Prostate gland (tissue), 2 donors: Measurements from ENCODE around the gene CHFR. TPM values are rescaled to one million over a fixed set of nuclear protein-coding genes. Genes with fewer than 3 reads are reported as not detected.

Experiments used
- DNase-seq: peaks from one replicate; pipeline ENCODE4 v3.0.0-alpha.2; 2019; ENCODE audit warnings: low spot score
- H3K27ac ChIP-seq, 2 donors: fragments of 200-600 bp; sonication (generic); 2 replicates each; pipeline ENCODE4 v1.5.1; 2017 to 2019
- H3K27me3 ChIP-seq: fragments of 200-600 bp; sonication (generic); replicated peaks from 2 replicates; pipeline ENCODE4 v1.5.1; 2019; ENCODE audit not compliant: insufficient read depth
- H3K36me3 ChIP-seq, 2 donors: fragments of 200-600 bp; sonication (generic); 1 replicate in 1 of 2; 2 replicates in 1 of 2; pipeline versions ENCODE4 v1.5.1 to v1.8.1; 2017 to 2019
- H3K4me1 ChIP-seq: fragments of 200-600 bp; sonication (generic); replicated peaks from 2 replicates; pipeline ENCODE4 v1.5.1; 2019
- H3K4me3 ChIP-seq, 2 donors: fragments of 200-600 bp; sonication (generic); 2 replicates each; pipeline ENCODE4 v1.5.1; 2017 to 2019
- H3K9me3 ChIP-seq: fragments of 200-600 bp; sonication (generic); 2 replicates; pipeline ENCODE4 v1.5.1; 2017
- POLR2A ChIP-seq: fragments of 450-650 bp; IDR thresholded peaks from one replicate; pipeline ENCODE4 v1.6.1; 2016; ENCODE audit warnings: antibody characterized with exemption, mild to moderate bottlenecking
- POLR2AphosphoS5 ChIP-seq: sonication (generic); formaldehyde crosslinking; IDR thresholded peaks from one replicate; pipeline ENCODE4 v1.6.1; 2017; ENCODE audit warnings: antibody characterized with exemption
- WGBS: methylation state at CpG from one replicate; pipeline ENCODE4 v1.1.5; 2018; 5-methylcytosine and 5-hydroxymethylcytosine counted together
- intact Hi-C: fragments of 100-400 bp; cut with DNase I; formaldehyde crosslinking; loops from one replicate; pipeline ENCODE4 v1.14.2; 2022
- total RNA-seq, 2 donors: library from RNA; depleted of rRNA; stranded (reverse); fragments of >200 nt; gene quantifications; one replicate each; pipeline ENCODE4 v1.1.0, GENCODE V29; 2016
- TF ChIP-seq, protein P1 (sequence below), 4 experiments: fragments of 200-600 bp in 2 of 4; fragments of 450-650 bp in 2 of 4; sonication (generic) in 2 of 4; IDR thresholded peaks; 1 replicate in 3 of 4; 2 replicates in 1 of 4; pipeline ENCODE4 v1.5.1; 2016 to 2019; ENCODE audit warnings: antibody characterized with exemption in 4 of 4, mild to moderate bottlenecking in 2 of 4, moderate library complexity in 2 of 4

CHFR gene
- total RNA-seq, 2 donors from 2014 or later = 18.7 to 52.3 TPM

DNA sequence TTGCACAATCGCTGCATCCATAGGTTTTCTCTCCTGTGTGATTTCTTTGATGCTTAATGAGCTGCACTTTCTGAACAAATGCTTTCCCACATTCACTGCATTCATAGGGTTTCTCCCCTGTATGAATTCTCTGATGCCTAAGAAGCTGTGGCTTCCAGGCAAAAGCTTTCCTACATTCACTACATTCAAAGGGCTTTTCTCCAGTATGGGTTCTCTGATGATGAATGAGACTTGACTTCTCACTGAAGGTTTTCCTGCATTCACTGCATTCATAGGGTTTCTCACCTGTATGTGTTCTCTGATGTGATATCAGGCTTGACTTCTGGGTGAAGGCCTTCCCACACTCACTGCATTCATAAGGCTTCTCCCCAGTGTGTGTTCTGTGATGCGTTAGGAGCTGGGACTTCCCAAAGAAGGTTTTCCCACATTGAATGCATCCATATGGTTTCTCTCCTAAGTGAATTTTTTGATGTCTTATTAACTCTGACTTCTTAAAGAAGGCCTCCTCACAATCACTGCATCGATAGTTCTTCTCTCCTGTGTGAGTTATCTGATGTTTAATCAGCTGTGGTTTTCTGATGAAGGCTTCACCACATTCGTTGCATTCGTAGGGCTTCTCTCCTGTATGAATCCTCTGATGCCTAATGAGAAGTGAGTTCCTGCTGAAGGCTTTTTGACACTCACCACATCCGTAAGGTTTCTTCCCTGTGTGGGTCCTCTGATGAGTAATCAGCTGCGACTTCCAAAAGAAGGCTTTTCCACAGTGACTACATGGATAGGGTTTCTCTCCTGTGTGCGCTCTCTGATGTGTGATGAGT is 38.4 kb upstream of the CHFR start:
- peaks cover 0 to under 1% of the 10 kb centered on the region in 2 donors for H3K36me3 ChIP-seq
- TF ChIP-seq, protein P1, sequence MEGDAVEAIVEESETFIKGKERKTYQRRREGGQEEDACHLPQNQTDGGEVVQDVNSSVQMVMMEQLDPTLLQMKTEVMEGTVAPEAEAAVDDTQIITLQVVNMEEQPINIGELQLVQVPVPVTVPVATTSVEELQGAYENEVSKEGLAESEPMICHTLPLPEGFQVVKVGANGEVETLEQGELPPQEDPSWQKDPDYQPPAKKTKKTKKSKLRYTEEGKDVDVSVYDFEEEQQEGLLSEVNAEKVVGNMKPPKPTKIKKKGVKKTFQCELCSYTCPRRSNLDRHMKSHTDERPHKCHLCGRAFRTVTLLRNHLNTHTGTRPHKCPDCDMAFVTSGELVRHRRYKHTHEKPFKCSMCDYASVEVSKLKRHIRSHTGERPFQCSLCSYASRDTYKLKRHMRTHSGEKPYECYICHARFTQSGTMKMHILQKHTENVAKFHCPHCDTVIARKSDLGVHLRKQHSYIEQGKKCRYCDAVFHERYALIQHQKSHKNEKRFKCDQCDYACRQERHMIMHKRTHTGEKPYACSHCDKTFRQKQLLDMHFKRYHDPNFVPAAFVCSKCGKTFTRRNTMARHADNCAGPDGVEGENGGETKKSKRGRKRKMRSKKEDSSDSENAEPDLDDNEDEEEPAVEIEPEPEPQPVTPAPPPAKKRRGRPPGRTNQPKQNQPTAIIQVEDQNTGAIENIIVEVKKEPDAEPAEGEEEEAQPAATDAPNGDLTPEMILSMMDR (IDR thresholded peaks at IDR 0.05) = no peak
- TF ChIP-seq POLR2A (no peak), POLR2AphosphoS5 (no peak)
- H3K4me3 ChIP-seq = no peak overlapping the region
- 93% methylated on average over 8 of the region's 8 CpGs for WGBS
- no peaks in the 10 kb centered on the region for H3K27me3 ChIP-seq
- intact Hi-C loops = no loop called here
- peaks cover 12% of the 10 kb centered on the region for H3K9me3 ChIP-seq
- DNase-seq = no peak
- no peaks in the 10 kb centered on the region for H3K4me1 ChIP-seq
- no peak overlapping the region for H3K27ac ChIP-seq

DNA sequence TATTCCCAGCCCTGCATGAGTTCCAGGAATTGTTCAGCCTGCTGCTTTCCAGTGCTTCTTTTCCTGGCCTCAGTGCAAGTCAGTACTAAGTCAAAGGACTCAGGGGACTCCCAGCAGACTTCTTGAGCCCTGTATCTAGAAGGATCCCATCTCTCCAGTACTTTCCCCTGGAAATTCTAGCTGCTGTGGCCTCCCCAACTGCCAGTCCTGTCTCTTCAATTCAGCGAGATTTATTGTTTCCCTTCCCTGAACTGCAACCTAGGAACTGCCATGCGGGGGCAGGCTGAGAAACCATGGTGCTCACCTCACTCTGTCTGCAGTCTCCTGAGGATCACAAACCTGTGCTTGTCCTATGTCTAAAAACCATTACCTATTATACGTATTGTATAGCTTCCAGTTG is 37.0 kb upstream of the CHFR start:
- no peak overlapping the region for H3K27ac ChIP-seq
- no peaks in the 10 kb centered on the region for H3K4me1 ChIP-seq
- H3K4me3 ChIP-seq = no peak overlapping the region
- no peaks in the 10 kb centered on the region for H3K36me3 ChIP-seq
- H3K27me3 ChIP-seq = no peaks in the 10 kb centered on the region
- DNase-seq = no peak
- 98% methylated on average over 3 of the region's 3 CpGs for WGBS
- intact Hi-C loops = no loop called here
- peaks cover 12% of the 10 kb centered on the region for H3K9me3 ChIP-seq
- TF ChIP-seq, protein P1 (IDR thresholded peaks at IDR 0.05) = no peak
- TF ChIP-seq POLR2AphosphoS5 (no peak), POLR2A (no peak)

DNA sequence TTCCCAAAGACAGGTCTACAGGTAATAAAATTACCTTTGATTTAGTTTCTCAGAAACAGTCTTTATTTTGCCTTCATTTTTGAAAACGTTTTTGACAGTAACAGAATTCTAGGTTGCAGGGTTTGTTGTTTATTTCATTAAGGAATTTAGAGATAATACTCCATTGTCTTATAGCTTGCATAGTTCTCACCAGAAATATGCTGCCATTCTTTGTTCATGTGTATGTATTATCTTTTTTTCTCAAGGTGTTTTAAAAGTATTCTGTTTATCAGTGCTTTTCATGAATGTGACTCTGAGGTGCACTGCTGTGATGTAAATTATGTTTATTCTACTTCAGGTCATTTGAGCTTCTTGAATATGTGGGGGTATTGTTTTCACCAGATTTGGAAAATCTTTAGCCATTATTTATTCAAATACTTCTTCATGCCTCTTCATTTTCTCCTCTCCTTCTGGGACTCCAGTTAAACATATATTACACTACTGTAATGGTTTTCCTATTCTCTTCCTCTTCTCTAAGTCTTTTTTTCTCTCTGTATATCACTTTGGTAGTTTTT is 36.0 kb upstream of the CHFR start:
- no peak for DNase-seq
- H3K4me1 ChIP-seq = no peaks in the 10 kb centered on the region
- 51% methylated on average over 1 of the region's 1 CpG for WGBS
- peaks cover 12% of the 10 kb centered on the region for H3K9me3 ChIP-seq
- H3K36me3 ChIP-seq = no peaks in the 10 kb centered on the region
- no peaks in the 10 kb centered on the region for H3K27me3 ChIP-seq
- intact Hi-C loops = no loop called here
- no peak for TF ChIP-seq POLR2AphosphoS5
- TF ChIP-seq, protein P1 (IDR thresholded peaks at IDR 0.05) = no peak
- no peak for TF ChIP-seq POLR2A
- no peak overlapping the region for H3K27ac ChIP-seq
- no peak overlapping the region for H3K4me3 ChIP-seq

DNA sequence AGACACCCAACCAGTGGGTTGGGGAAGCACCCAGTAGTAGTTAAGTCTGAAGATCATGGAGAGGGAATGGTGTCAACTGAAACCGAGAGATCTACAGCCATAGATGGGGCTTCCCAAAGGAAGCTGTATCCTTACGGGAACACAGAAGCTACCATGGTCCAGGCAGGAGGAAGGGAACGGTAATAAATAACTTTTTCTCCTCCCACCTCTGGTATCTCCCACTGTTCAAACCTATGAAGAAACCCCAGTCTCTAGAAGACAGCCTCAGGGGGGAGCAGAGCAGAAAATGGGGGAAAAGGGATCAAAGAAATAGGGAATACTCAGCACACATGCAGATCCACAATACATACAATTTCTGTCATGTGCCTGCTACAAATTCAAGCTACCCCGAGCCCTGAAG is 35.3 kb upstream of the CHFR start:
- no peak for TF ChIP-seq POLR2AphosphoS5
- TF ChIP-seq POLR2A = no peak
- TF ChIP-seq, protein P1 (IDR thresholded peaks at IDR 0.05) = no peak
- Histone ChIP-seq H3K4me1 (no peaks in the 10 kb centered on the region), H3K27ac (no peak overlapping the region), H3K9me3 (peaks cover 12% of the 10 kb centered on the region), H3K4me3 (no peak overlapping the region), H3K36me3 (no peaks in the 10 kb centered on the region), H3K27me3 (no peaks in the 10 kb centered on the region)
- no peak for DNase-seq
- intact Hi-C loops = no loop called here
- 93% methylated on average over 4 of the region's 4 CpGs for WGBS

DNA sequence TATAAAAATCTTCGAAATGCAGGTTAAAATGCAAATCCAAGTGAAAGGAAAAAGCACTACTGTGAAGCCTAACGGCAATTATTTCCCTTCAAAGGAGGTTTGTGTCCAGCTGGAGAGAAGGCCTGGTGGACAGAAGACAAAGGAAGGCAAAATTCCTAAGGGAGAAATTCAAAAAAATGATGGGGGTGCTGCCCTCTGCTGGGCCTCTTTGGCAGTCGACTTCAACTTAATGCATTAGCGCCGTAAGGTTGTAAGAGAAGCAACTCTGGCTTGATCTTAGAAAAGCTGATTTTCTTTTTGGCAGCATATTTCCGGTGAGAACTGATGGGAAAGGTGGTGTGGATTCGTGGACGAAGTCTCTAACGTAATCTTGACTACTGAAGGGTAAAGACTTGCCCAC is 34.3 kb upstream of the CHFR start:
- 81% methylated on average over 9 of the region's 9 CpGs for WGBS
- TF ChIP-seq, protein P1 (IDR thresholded peaks at IDR 0.05) = no peak
- TF ChIP-seq POLR2A (no peak), POLR2AphosphoS5 (no peak)
- DNase-seq = no peak
- intact Hi-C loops = no loop called here
- no peaks in the 10 kb centered on the region for H3K4me1 ChIP-seq
- no peak overlapping the region for H3K4me3 ChIP-seq
- H3K27ac ChIP-seq = no peak overlapping the region
- peaks cover 12% of the 10 kb centered on the region for H3K9me3 ChIP-seq
- H3K36me3 ChIP-seq = no peaks in the 10 kb centered on the region
- no peaks in the 10 kb centered on the region for H3K27me3 ChIP-seq
